Measurements from ENCODE around the gene PPARD.

The PPARD gene

GRCh38 chr6:35372633-35373032 lies 30.3 kb downstream of the PPARD start:
- Histone ChIP-seq H3K27ac (peak overlapping the region; percentile 90 to 99 (median 96); a peak in 21 of 22 replicates), H3K27me3 (no peaks in the 10 kb centered on the region), H3K4me1 (peaks cover 42 to 97% (median 94%) of the 10 kb centered on the region in 10 experiments), H3K9me3 (replicated peaks in 1 of 11) (no peaks in the 10 kb centered on the region; a peak in 1 of 22 replicates), H4K20me1 (peaks cover 0 to 81% (median 0%) of the 10 kb centered on the region in 11 experiments; a peak in 10 of 22 replicates), H3K4me3 (no peak overlapping the region), H3K9ac (peak overlapping the region in 2 of 11 experiments; percentile 82 to 92; a peak in 4 of 22 replicates), H3K4me2 (peak overlapping the region in 8 of 11 experiments; percentile 82 to 94 (median 89); a peak in 15 of 22 replicates), H3K36me3 (peaks cover 0 to 26% (median 13%) of the 10 kb centered on the region in 11 experiments; a peak in 12 of 22 replicates)
- no peak for TF ChIP-seq Cebpa-rat (IDR thresholded peaks at IDR 0.05)

DNA sequence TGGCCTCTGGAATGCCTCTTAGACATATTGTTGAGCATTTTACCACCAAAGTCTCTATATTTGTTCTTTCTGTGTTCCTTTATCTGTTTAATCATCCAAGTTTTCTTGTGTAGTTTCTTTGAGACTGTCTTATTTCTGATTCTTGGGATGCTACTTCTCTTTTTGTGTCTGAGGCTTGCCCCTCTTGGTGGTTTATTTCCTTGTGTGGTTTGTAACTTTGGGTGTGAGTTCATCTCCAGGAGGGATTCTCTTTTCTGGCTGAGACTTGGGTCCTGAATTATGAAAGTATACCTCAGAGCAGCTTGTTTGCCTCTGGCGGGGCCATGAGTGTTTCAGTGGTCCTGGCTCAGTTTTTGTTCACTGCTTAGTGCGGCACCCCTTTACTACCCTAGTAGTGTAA lies 33.9 kb downstream of the PPARD start:
- Histone ChIP-seq H4K20me1 (peaks cover 0 to 86% (median 5%) of the 10 kb centered on the region in 11 experiments; a peak in 12 of 22 replicates), H3K4me2 (peak overlapping the region; percentile 5 to 89 (median 67); a peak in 19 of 22 replicates), H3K4me3 (peak overlapping the region in 1 of 10 experiments; percentile 34; a peak in 1 of 20 replicates), H3K36me3 (peaks cover 0 to 57% (median 38%) of the 10 kb centered on the region in 11 experiments; a peak in 16 of 22 replicates), H3K27ac (peak overlapping the region; percentile 14 to 76 (median 59); a peak in 19 of 22 replicates), H3K27me3 (no peaks in the 10 kb centered on the region), H3K9ac (peak overlapping the region in 10 of 11 experiments; percentile 0 to 61 (median 46); a peak in 14 of 22 replicates), H3K4me1 (peaks cover 6 to 98% (median 76%) of the 10 kb centered on the region in 10 experiments), H3K9me3 (replicated peaks in 1 of 11) (peaks cover 0 to 13% (median 5%) of the 10 kb centered on the region in 11 experiments; a peak in 13 of 22 replicates)
- TF ChIP-seq Cebpa-rat (IDR thresholded peaks at IDR 0.05): no peak

- Histone ChIP-seq H3K4me2 (peak overlapping the region in 9 of 11 experiments; percentile 5 to 89 (median 68); a peak in 17 of 22 replicates), H3K27ac (peak overlapping the region in 9 of 11 experiments; percentile 14 to 76 (median 59); a peak in 16 of 22 replicates), H4K20me1 (peaks cover 0 to 86% (median 5%) of the 10 kb centered on the region in 11 experiments; a peak in 12 of 22 replicates), H3K4me3 (peak overlapping the region in 1 of 10 experiments; percentile 34; a peak in 2 of 20 replicates), H3K27me3 (no peaks in the 10 kb centered on the region), H3K4me1 (peaks cover 0 to 91% (median 69%) of the 10 kb centered on the region in 10 experiments; a peak in 18 of 20 replicates), H3K9me3 (replicated peaks in 1 of 11) (peaks cover 3 to 20% (median 10%) of the 10 kb centered on the region in 11 experiments; a peak in 20 of 22 replicates), H3K36me3 (peaks cover 1 to 64% (median 45%) of the 10 kb centered on the region in 11 experiments; a peak in 20 of 22 replicates), H3K9ac (peak overlapping the region in 6 of 11 experiments; percentile 45 to 61 (median 54); a peak in 7 of 22 replicates)
- TF ChIP-seq Cebpa-rat (IDR thresholded peaks at IDR 0.05): no peak
Observed at GRCh38 chr6:35377002-35377401, 34.6 kb downstream of the PPARD start.

DNA sequence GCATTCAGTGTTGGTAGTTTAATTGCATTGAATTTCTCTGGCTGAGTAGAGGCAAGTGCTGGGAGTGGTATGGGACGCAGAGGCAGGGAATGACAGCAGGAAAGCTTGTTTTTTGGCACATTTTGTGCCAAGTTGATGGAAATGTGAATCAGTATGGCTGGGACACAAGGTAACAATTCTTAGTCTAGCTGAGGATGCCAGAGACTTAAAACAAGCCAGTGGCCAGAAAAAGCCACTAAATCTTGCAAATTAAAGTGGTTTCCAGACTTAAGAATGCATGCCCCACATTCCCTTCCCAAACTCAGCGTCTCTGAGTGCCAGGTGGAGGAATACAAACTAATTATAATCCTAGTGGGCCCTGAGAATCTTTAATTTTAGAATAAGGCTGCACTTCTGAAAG lies 35.9 kb downstream of the PPARD start:
- Histone ChIP-seq H3K9ac (no peak overlapping the region), H3K27me3 (no peaks in the 10 kb centered on the region), H3K9me3 (replicated peaks in 1 of 11) (peaks cover 15 to 33% (median 22%) of the 10 kb centered on the region in 11 experiments), H3K4me1 (peaks cover 0 to 79% (median 56%) of the 10 kb centered on the region in 10 experiments; a peak in 18 of 20 replicates), H3K36me3 (peaks cover 13 to 68% (median 49%) of the 10 kb centered on the region in 11 experiments; a peak in 21 of 22 replicates), H3K4me2 (peak overlapping the region in 5 of 11 experiments; percentile 14 to 84 (median 81); a peak in 3 of 22 replicates), H3K27ac (peak overlapping the region in 1 of 11 experiments; percentile 4; a peak in 1 of 22 replicates), H3K4me3 (no peak overlapping the region), H4K20me1 (peaks cover 0 to 96% (median 5%) of the 10 kb centered on the region in 11 experiments; a peak in 12 of 22 replicates)
- TF ChIP-seq Cebpa-rat (IDR thresholded peaks at IDR 0.05): no peak

DNA sequence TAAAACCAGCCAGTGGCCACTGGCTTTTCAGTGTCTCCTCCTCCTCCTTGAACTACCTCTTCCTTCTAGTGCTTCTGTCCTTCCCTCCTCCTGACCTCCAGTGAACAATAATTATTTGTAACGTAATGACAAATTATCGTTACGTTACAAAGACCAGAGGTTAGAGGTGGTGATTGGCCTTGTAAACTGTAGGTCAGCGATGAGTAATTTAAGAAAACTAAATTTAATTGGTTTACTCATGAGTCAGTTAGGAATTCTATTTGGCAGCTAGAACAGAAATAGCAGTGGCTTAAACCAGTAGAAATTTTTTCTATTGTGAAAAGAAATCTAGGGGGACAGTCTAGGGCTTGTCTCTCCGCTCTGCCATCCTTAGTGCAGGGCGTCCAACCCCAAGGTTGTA lies 38.8 kb downstream of the PPARD start:
- Histone ChIP-seq H3K36me3 (peaks cover 13 to 60% (median 41%) of the 10 kb centered on the region in 11 experiments; a peak in 21 of 22 replicates), H3K9me3 (replicated peaks in 1 of 11) (peaks cover 15 to 38% (median 23%) of the 10 kb centered on the region in 11 experiments), H3K27ac (no peak overlapping the region), H4K20me1 (peaks cover 0 to 79% (median 7%) of the 10 kb centered on the region in 11 experiments; a peak in 12 of 22 replicates), H3K4me3 (no peak overlapping the region), H3K9ac (no peak overlapping the region), H3K27me3 (no peaks in the 10 kb centered on the region), H3K4me2 (no peak overlapping the region), H3K4me1 (peaks cover 5 to 57% (median 39%) of the 10 kb centered on the region in 10 experiments; a peak in 19 of 20 replicates)
- TF ChIP-seq Cebpa-rat (IDR thresholded peaks at IDR 0.05): no peak

GRCh38 chr6:35382015-35382414 lies 39.7 kb downstream of the PPARD start:
- no peak overlapping the region for H3K4me2 ChIP-seq
- no peak for TF ChIP-seq Cebpa-rat (IDR thresholded peaks at IDR 0.05)
- H3K27me3 ChIP-seq: no peaks in the 10 kb centered on the region
- peaks cover 13 to 69% (median 41%) of the 10 kb centered on the region in 11 experiments; a peak in 21 of 22 replicates for H3K36me3 ChIP-seq
- H3K9ac ChIP-seq: no peak overlapping the region
- H3K9me3 ChIP-seq (replicated peaks in 1 of 11): peaks cover 15 to 38% (median 23%) of the 10 kb centered on the region in 11 experiments
- H4K20me1 ChIP-seq: peaks cover 0 to 79% (median 9%) of the 10 kb centered on the region in 11 experiments; a peak in 13 of 22 replicates
- no peak overlapping the region for H3K27ac ChIP-seq
- H3K4me1 ChIP-seq: peaks cover 14 to 57% (median 39%) of the 10 kb centered on the region in 10 experiments
- no peak overlapping the region for H3K4me3 ChIP-seq

GRCh38 chr6:35385457-35386202 lies 43.3 kb downstream of the PPARD start:
- Histone ChIP-seq H3K9me3 (replicated peaks in 1 of 11) (peaks cover 15 to 32% (median 22%) of the 10 kb centered on the region in 11 experiments), H3K9ac (no peak overlapping the region), H3K4me3 (no peak overlapping the region), H3K4me1 (peaks cover 30 to 49% (median 35%) of the 10 kb centered on the region in 10 experiments), H3K27ac (peak overlapping the region in 1 of 11 experiments; percentile 13; a peak in 1 of 22 replicates), H3K36me3 (peaks cover 13 to 57% (median 25%) of the 10 kb centered on the region in 11 experiments; a peak in 21 of 22 replicates), H3K27me3 (no peaks in the 10 kb centered on the region), H4K20me1 (peaks cover 0 to 79% (median 13%) of the 10 kb centered on the region in 11 experiments; a peak in 13 of 22 replicates), H3K4me2 (peak overlapping the region in 7 of 11 experiments; percentile 13 to 66 (median 59); a peak in 11 of 22 replicates)
- TF ChIP-seq Cebpa-rat (IDR thresholded peaks at IDR 0.05): no peak

DNA sequence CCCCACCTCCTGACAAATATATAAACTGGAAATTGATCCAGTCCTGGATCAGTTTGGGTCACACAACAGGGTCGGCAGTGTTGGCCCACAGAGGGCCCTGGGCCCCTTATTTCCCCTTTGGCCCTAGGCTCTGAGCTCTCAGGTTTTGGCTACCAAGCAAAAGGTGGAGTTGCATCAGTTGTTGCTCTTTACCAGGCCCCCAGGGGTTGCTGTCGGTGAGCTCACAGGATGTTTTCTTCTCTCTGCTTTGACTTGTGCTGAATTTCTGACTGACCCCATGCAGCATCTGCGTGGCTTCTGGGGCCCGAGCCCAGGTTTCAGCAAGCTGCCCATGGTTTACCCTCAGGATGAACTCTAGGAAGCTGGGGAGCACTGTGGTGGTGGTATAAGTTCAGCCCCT lies 44.6 kb downstream of the PPARD start:
- Histone ChIP-seq H3K27ac (peak overlapping the region in 5 of 11 experiments; percentile 1 to 30 (median 7); a peak in 4 of 22 replicates), H3K4me1 (peaks cover 30 to 55% (median 36%) of the 10 kb centered on the region in 10 experiments), H3K4me2 (peak overlapping the region in 10 of 11 experiments; percentile 13 to 66 (median 46); a peak in 19 of 22 replicates), H4K20me1 (peaks cover 0 to 79% (median 19%) of the 10 kb centered on the region in 11 experiments; a peak in 14 of 22 replicates), H3K9me3 (replicated peaks in 1 of 11) (peaks cover 12 to 19% (median 13%) of the 10 kb centered on the region in 11 experiments), H3K27me3 (no peaks in the 10 kb centered on the region), H3K9ac (peak overlapping the region in 2 of 11 experiments; percentile 13 to 22; a peak in 2 of 22 replicates), H3K4me3 (no peak overlapping the region), H3K36me3 (peaks cover 11 to 52% (median 14%) of the 10 kb centered on the region in 11 experiments; a peak in 20 of 22 replicates)
- TF ChIP-seq Cebpa-rat (IDR thresholded peaks at IDR 0.05): no peak

Measured in BLaER1 treated with 17β-estradiol and CSF1 and Interleukin-3, amounts not matched to agents 10 nM and 100 nM (cell line).